Suppressor macrophage (primary cell): ENCODE measurements around the gene ANGPTL4.

ENCODE experiments used
- DNase-seq, 4 experiments: peaks; one replicate each; pipeline ENCODE4 v3.0.0-alpha.2; 2020 to 2022

ANGPTL4 gene

DNA sequence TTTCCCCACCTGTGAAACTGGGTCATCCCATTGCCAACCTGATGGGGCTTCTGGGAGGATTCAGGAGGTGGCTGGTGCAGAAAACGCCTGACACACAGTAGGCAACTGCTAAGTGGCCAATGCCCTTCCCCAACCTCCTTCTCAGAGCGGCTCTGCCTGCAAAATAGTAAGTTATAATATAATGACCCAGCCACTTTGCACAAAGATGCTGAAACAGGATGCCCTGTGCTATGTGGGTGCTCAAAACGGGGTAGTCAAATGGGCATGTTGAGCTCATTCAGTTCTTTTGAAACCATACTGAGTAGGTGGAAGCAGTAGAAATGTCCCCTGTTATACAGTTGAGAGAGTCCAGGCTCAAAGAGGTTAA, 49.7 kb downstream of the ANGPTL4 start:
- DNase-seq, result peak; percentile 57 to 81 (median 70)

GRCh38 chr19:8416796-8417195, 52.8 kb downstream of the ANGPTL4 start:
- no peak for DNase-seq

DNA sequence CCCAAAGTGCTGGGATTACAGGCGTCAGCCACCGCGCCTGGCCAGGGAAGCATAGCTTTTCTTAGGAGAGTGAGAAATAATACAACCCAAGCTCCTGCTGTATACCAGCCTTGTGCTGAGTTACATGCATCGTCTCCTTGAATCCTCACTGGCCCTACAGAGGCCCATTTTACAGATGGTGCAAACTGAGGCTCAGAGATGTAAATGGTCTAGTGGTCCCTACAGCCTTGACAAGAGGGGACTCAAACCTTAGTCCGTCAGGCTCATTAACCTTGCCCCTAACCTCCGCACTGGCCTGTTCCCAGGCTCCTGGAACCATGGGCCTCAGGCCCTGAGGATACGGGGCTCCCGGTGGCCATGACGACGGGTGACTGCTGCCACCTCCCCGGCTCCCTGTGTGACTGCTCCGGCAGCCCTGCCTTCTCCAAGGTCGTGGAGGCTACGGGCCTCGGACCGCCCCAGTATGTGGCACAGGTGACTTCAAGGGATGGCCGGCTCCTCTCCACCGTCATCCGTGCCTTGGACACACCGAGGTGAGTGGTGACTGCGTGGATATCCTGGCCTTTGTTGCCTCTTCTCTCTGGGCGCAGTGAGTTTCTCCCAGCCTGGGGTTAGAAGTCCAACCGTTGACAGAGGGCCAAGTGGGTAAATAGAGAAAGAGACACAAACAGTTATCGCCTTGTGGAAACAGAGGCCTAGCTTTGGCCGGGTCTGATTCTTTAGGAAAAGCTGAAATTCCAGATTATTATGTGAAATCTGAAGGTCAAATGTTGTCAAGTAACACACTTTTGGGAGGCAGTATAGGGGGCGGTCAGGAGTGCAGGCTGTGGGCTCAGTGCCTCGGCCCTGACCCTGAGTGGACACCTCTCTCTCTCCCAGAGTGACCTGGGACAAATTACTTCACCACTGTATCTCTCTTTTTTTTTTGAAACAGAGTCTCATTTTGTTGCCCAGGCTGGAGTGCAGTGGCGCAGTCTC, 57.8 kb downstream of the ANGPTL4 start:
- DNase-seq, result no peak

DNA sequence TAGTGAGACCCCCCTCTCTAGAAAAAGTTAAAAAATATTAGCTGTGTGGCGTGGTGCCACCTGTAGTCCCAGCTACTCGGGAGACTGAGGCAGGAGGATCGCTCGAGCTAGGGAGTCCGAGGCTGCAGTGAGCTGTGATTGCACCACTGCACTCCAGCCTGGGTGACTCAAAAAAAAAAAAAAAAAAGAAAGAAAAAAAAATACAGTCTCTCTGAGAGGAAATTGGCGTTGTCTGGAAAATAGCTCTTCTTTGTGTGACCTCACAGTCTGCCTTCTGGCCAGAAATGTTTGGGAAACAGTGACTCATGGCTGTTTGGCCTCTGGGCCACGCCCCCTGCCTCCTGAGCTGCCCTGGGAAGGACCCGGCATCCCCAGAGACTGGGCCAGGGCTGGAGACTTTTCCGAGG, 59.9 kb downstream of the ANGPTL4 start:
- peak; percentile 93 to 98 (median 96) for DNase-seq
